Fibroblast of the aortic adventitia (primary cell): ENCODE data around the gene PPP1R2. TPM values are rescaled to one million over a fixed set of nuclear protein-coding genes. Genes with fewer than 3 reads are reported as not detected.
A peak's percentile ranks its signal among the peaks of the same experiment; 100 is the strongest.

Source experiments
- DNase-seq: peaks from one replicate; pipeline ENCODE4 v3.0.0-alpha.2; 2010; ENCODE audit warnings: low read depth
- H3K4me3 ChIP-seq: 2 replicates; pipeline ENCODE4 v1.5.1; 2011; ENCODE audit warnings: low read depth, mild to moderate bottlenecking, control low read depth, low read length, moderate library complexity
- CTCF ChIP-seq: IDR thresholded peaks from 2 replicates; pipeline ENCODE4 v1.5.1; 2011; ENCODE audit warnings: mild to moderate bottlenecking, low read length, control low read depth, inconsistent platforms; ENCODE audit not compliant: insufficient read depth
- total RNA-seq: library from RNA; depleted of rRNA; stranded (reverse); fragments of >200 nt; gene quantifications from 2 replicates; pipeline ENCODE4 v1.2.3, GENCODE V29; 2012; ENCODE audit warnings: low replicate concordance

Gene PPP1R2
- total RNA-seq, 1 donor = 60.1 TPM

- DNase-seq = peak; percentile 64
- no peak for TF ChIP-seq CTCF
- H3K4me3 ChIP-seq = no peak overlapping the region
These were observed 31.6 kb upstream of the PPP1R2 start for GRCh38 chr3:195574497-195575304.

GRCh38 chr3:195573611-195574496 lies 30.7 kb upstream of the PPP1R2 start:
- TF ChIP-seq CTCF = no peak
- H3K4me3 ChIP-seq = no peak overlapping the region
- DNase-seq = no peak

- TF ChIP-seq CTCF = no peak
- no peak for DNase-seq
- no peak overlapping the region for H3K4me3 ChIP-seq
These were observed 28.2 kb upstream of the PPP1R2 start for GRCh38 chr3:195571361-195571760.

- no peak for DNase-seq
- no peak overlapping the region for H3K4me3 ChIP-seq
- TF ChIP-seq CTCF = no peak
These were observed 27.8 kb upstream of the PPP1R2 start for GRCh38 chr3:195570912-195571311.

GRCh38 chr3:195570344-195570743 lies 27.2 kb upstream of the PPP1R2 start:
- TF ChIP-seq CTCF = no peak
- H3K4me3 ChIP-seq = no peak overlapping the region
- no peak for DNase-seq

GRCh38 chr3:195568630-195569029 lies 25.5 kb upstream of the PPP1R2 start:
- H3K4me3 ChIP-seq = no peak overlapping the region
- DNase-seq = no peak
- no peak for TF ChIP-seq CTCF
